DND-41 (cell line): ENCODE results near the gene DVL2.

Source experiments
- ATAC-seq: fragments of 200-7000 bp; cut with Tn5 transposase; 3 replicates; pipeline ENCODE4 v1.9.1; 2021; ENCODE audit warnings: low read depth; ENCODE audit not compliant: insufficient read depth
- DNase-seq: peaks from one replicate; pipeline ENCODE4 v3.0.0-alpha.2; 2020
- H2AFZ ChIP-seq: 2 replicates; pipeline ENCODE4 v1.6.0; 2012; ENCODE audit warnings: low read depth, low read length
- H3K27ac ChIP-seq: 2 replicates; pipeline ENCODE4 v1.5.1; 2012; ENCODE audit warnings: low read length, inconsistent platforms
- H3K27me3 ChIP-seq: fragments of 200-600 bp; sonication (generic); 2 replicates; pipeline ENCODE4 v1.6.0; 2012; ENCODE audit warnings: low read length, mild to moderate bottlenecking, inconsistent platforms; ENCODE audit not compliant: insufficient read depth, poor library complexity
- H3K36me3 ChIP-seq: 2 replicates; pipeline ENCODE4 v1.5.1; 2012; ENCODE audit warnings: low read length, inconsistent platforms; ENCODE audit not compliant: insufficient read depth
- H3K4me1 ChIP-seq: 2 replicates; pipeline ENCODE4 v1.5.1; 2012; ENCODE audit warnings: mild to moderate bottlenecking, low read length; ENCODE audit not compliant: insufficient read depth
- H3K4me2 ChIP-seq: 2 replicates; pipeline ENCODE4 v1.6.0; 2012; ENCODE audit warnings: mild to moderate bottlenecking, moderate library complexity, low read length, inconsistent platforms; ENCODE audit not compliant: insufficient read depth
- H3K4me3 ChIP-seq, 2 experiments: fragments of 200-600 bp in 1 of 2; shearing (Covaris generic) in 1 of 2; 2 replicates each; pipeline ENCODE4 v1.5.1; 2012 to 2016; ENCODE audit warnings: inconsistent platforms in 2 of 2, low read length in 2 of 2, mild to moderate bottlenecking in 2 of 2, low read depth in 1 of 2, moderate library complexity in 1 of 2
- H3K79me2 ChIP-seq: 2 replicates; pipeline ENCODE4 v1.6.0; 2012; ENCODE audit warnings: low read length, inconsistent platforms; ENCODE audit not compliant: insufficient read depth
- H3K9ac ChIP-seq: 2 replicates; pipeline ENCODE4 v1.6.0; 2012; ENCODE audit warnings: low read depth, mild to moderate bottlenecking, inconsistent platforms, low read length, moderate library complexity
- H3K9me3 ChIP-seq: 2 replicates; pipeline ENCODE4 v1.5.1; 2012; ENCODE audit warnings: low read length, moderate library complexity, mild to moderate bottlenecking, inconsistent platforms; ENCODE audit not compliant: insufficient read depth, severe bottlenecking
- H4K20me1 ChIP-seq: 2 replicates; pipeline ENCODE4 v1.6.0; 2012; ENCODE audit warnings: low read length; ENCODE audit not compliant: insufficient read depth
- EZH2 ChIP-seq: IDR thresholded peaks from 3 replicates; pipeline ENCODE4 v1.6.1; 2012; ENCODE audit warnings: borderline replicate concordance, low read depth, mild to moderate bottlenecking, moderate library complexity, low read length, inconsistent platforms; ENCODE audit not compliant: severe bottlenecking
- TF ChIP-seq, protein P1 (sequence below): IDR thresholded peaks from 2 replicates; pipeline ENCODE4 v1.5.1; 2012; ENCODE audit warnings: borderline replicate concordance, low read length, moderate library complexity, mild to moderate bottlenecking; ENCODE audit not compliant: poor library complexity, severe bottlenecking; ENCODE audit errors: extremely low read depth

Gene DVL2

DNA sequence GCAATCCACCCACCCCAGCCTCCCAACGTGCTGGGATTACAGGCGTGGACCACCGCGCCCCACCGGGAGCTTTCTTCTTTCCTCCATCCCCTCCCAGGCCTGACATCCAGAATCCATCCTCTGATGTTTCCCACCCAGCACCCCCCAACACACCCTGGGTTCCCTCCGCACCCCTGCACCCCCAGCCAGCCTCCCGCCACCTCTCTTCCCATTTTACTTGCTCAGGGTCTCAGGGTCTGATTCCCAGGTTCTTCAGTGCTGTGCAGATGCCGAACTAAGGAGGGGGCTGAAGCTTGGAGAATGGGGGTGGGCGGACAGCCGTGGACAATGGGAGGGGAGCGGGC is 55.4 kb downstream of the DVL2 start:
- H2AFZ ChIP-seq, result no peak overlapping the region
- no peaks in the 10 kb centered on the region for H3K79me2 ChIP-seq
- H3K9me3 ChIP-seq, result no peaks in the 10 kb centered on the region
- H3K27ac ChIP-seq, result no peak overlapping the region
- no peak for DNase-seq
- H3K4me2 ChIP-seq, result no peak overlapping the region
- H3K9ac ChIP-seq, result no peak overlapping the region
- H4K20me1 ChIP-seq, result no peaks in the 10 kb centered on the region; the same call in 1 of the 2 replicates
- H3K27me3 ChIP-seq, result no peaks in the 10 kb centered on the region
- no peak for ATAC-seq
- TF ChIP-seq, protein P1, sequence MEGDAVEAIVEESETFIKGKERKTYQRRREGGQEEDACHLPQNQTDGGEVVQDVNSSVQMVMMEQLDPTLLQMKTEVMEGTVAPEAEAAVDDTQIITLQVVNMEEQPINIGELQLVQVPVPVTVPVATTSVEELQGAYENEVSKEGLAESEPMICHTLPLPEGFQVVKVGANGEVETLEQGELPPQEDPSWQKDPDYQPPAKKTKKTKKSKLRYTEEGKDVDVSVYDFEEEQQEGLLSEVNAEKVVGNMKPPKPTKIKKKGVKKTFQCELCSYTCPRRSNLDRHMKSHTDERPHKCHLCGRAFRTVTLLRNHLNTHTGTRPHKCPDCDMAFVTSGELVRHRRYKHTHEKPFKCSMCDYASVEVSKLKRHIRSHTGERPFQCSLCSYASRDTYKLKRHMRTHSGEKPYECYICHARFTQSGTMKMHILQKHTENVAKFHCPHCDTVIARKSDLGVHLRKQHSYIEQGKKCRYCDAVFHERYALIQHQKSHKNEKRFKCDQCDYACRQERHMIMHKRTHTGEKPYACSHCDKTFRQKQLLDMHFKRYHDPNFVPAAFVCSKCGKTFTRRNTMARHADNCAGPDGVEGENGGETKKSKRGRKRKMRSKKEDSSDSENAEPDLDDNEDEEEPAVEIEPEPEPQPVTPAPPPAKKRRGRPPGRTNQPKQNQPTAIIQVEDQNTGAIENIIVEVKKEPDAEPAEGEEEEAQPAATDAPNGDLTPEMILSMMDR, result no peak
- no peak for TF ChIP-seq EZH2
- H3K4me3 ChIP-seq, result no peak overlapping the region
- peaks cover 16% of the 10 kb centered on the region for H3K4me1 ChIP-seq
- no peaks in the 10 kb centered on the region for H3K36me3 ChIP-seq

DNA sequence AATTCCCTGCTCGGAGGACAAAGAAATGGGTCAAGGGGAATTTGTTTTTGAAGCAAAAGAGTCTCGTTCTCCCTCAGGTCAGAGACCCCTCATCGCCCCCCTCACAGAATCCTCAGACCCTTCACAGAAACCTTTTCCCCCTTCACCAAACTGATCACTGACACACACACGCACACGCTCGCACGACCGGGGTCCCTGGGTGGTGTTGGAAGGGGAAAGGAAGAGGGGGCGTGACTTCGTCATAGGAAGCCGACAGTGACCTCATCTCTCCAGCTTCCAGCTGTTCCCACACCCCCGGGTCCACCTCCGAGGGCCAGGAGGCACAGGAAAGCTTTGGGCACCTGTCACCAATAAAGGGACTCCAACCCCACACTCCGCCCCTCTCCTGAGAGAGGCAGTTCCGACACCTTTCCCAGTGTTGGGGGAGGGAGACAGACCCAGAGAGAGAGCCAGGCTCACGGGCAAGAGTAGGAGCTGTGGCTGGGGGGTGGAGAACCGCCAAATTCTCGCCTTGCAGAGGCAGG is 56.3 kb downstream of the DVL2 start:
- peak; percentile 43; the same call in 2 of the 3 replicates for ATAC-seq
- Histone ChIP-seq H3K4me1 (peaks cover 16% of the 10 kb centered on the region), H2AFZ (peak overlapping the region; percentile 92), H4K20me1 (no peaks in the 10 kb centered on the region; the same call in 1 of the 2 replicates), H3K4me3 (peak overlapping the region; percentile 8 to 58; a peak in 3 of 4 replicates), H3K27me3 (no peaks in the 10 kb centered on the region), H3K4me2 (peak overlapping the region; percentile 83), H3K9me3 (no peaks in the 10 kb centered on the region), H3K9ac (peak overlapping the region; percentile 58), H3K36me3 (no peaks in the 10 kb centered on the region), H3K27ac (peak overlapping the region; percentile 46; the same call in 1 of the 2 replicates), H3K79me2 (no peaks in the 10 kb centered on the region)
- DNase-seq, result peak; percentile 39
- no peak for TF ChIP-seq EZH2
- TF ChIP-seq, protein P1, result no peak

DNA sequence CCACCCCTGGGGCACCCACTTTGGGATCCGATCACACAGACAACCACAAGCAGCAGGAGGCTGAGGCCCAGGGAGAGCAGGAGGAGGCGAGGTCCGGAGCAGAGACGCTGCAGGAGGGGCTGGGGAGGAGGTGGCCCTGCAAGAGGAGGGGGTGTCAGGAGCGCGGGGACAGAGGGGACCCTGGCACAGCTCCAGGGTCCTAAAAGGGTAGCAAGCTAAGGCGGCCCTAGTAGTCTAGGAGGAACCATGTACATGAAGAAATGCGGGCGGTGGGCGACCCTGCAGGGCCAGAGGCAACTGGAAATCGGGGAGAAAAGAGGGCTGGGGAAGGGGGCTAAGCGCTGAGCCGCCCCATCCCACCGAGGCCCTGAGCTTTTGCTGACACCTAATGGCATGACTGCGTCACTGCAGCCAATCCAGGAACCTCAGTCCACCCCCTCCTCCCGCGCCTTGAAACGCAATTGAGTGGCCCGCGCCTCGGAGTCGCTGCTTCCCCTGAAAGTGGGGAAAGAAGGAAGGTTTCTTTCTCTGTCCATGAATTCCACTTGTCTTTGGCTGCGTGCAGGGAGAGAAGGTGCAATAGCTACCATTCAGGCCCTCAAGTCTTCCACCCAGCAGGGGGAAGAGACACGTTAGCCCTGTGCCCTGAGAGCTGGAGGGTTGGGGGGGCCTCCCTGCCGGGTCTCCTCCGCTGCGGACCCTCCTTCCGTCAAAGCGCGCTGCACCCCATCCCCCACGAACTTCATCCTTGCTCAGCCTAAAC is 56.9 kb downstream of the DVL2 start:
- DNase-seq, result peak; percentile 76
- peak overlapping the region; percentile 46; the same call in 1 of the 2 replicates for H3K27ac ChIP-seq
- no peaks in the 10 kb centered on the region for H3K27me3 ChIP-seq
- H3K79me2 ChIP-seq, result no peaks in the 10 kb centered on the region
- H3K36me3 ChIP-seq, result no peaks in the 10 kb centered on the region
- ATAC-seq, result peak; percentile 92
- peak overlapping the region; percentile 58 for H3K9ac ChIP-seq
- H3K4me2 ChIP-seq, result peak overlapping the region; percentile 83
- H3K9me3 ChIP-seq, result no peaks in the 10 kb centered on the region
- H3K4me1 ChIP-seq, result peaks cover 16% of the 10 kb centered on the region
- no peaks in the 10 kb centered on the region; the same call in 1 of the 2 replicates for H4K20me1 ChIP-seq
- peak overlapping the region; percentile 8 to 58; a peak in 3 of 4 replicates for H3K4me3 ChIP-seq
- peak overlapping the region; percentile 92 for H2AFZ ChIP-seq
- TF ChIP-seq EZH2, result no peak
- TF ChIP-seq, protein P1, result peak; percentile 99
